AG04449 (cell line): ENCODE data around the gene EVA1C.
"Not testable (repeated sequence)": the region's sequence is repeated elsewhere in the genome, so short reads cannot be mapped to it uniquely, and the experiment has no call there.

ENCODE experiments used
- CTCF ChIA-PET: fragments of 350-600 bp; formaldehyde crosslinking; extraction: SDS; loops from one replicate; lab custom pipeline; 2021; ENCODE audit warnings: antibody characterized with exemption; lab: Yijun Ruan, JAX
- POLR2A ChIA-PET: fragments of 400-600, 350-600 bp; formaldehyde crosslinking; extraction: SDS; loops from one replicate; lab custom pipeline; 2020; ENCODE audit warnings: antibody characterized with exemption, inconsistent platforms; lab: Yijun Ruan, JAX
- DNase-seq: peaks from one replicate; pipeline ENCODE4 v3.0.0-alpha.2; 2010; ENCODE audit warnings: low read depth, low spot score
- H3K4me3 ChIP-seq: 2 replicates; pipeline ENCODE4 v1.5.1; 2011; ENCODE audit warnings: low read depth, mild to moderate bottlenecking, control low read depth, low read length
- CTCF ChIP-seq: IDR thresholded peaks from one replicate; pipeline ENCODE4 v1.5.1; 2011; ENCODE audit warnings: mild to moderate bottlenecking, moderate library complexity, low read length, control low read depth, inconsistent platforms; ENCODE audit not compliant: insufficient read depth; ENCODE audit errors: missing control alignments

EVA1C gene

DNA sequence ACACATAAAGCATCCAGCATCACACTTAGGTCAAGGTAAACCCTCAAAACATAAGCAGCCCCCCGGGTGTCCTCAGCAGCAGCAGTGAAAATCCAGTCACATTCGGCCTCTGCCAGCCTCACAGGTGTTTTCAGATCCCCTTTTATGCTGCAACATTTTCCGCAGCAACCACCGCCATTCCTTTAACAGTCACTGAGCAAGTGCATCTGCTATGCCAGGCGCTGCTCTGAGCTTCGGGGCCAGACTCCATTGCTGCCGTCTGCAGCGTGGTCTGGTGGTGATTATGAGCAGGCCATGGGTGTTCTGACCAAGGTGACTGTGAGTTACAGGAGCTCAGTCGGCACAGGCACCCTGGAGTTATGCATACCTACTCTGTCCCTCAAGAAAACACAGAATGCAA lies 24.2 kb upstream of the EVA1C start:
- ChIA-PET CTCF (interaction anchor here (2.6 kb wide), 1 partner anchor 213 kb away, joined by 9 read pairs; no protein-coding TSS in a partner anchor), POLR2A (no interaction called here)
- TF ChIP-seq CTCF = no peak
- no peak for DNase-seq
- H3K4me3 ChIP-seq = no peak overlapping the region

- CTCF ChIA-PET = interaction anchor here (1.3 to 2.6 kb wide), 2 partner anchors 13 to 211 kb away, joined by 3 to 9 read pairs; no protein-coding TSS in a partner anchor
- TF ChIP-seq CTCF = no peak
- POLR2A ChIA-PET = no interaction called here
- no peak overlapping the region for H3K4me3 ChIP-seq
- DNase-seq = peak; percentile 51
Measured at GRCh38 chr21:32389337-32390015, 23.0 kb upstream of the EVA1C start.

DNA sequence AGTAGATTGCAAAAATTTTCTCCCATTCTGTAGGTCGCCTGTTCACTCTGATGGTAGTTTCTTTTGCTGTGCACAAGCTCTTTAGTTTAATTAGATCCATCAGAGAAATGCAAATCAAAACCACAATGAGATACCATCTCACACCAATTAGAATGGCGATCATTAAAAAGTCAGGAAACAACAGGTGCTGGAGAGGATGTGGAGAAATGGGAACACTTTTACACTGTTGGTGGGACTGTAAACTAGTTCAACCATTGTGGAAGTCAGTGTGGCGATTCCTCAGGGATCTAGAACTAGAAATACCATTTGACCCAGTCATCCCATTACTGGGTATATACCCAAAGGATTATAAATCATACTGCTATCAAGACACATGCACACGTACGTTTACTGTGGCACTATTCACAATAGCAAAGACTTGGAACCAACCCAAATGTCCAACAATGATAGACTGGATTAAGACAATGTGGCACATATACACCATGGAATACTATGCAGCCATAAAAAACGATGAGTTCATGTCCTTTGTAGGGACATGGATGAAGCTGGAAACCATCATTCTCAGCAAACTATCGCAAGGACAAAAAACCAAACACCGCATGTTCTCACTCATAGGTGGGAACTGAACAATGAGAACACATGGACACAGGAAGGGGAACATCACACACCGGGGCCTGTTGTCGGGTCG lies 21.8 kb upstream of the EVA1C start:
- CTCF ChIA-PET = interaction anchor here (6.4 to 7.5 kb wide), 2 partner anchors 14 to 209 kb away, joined by 46 to 94 read pairs; no protein-coding TSS in a partner anchor
- not testable (repeated sequence) for H3K4me3 ChIP-seq

DNA sequence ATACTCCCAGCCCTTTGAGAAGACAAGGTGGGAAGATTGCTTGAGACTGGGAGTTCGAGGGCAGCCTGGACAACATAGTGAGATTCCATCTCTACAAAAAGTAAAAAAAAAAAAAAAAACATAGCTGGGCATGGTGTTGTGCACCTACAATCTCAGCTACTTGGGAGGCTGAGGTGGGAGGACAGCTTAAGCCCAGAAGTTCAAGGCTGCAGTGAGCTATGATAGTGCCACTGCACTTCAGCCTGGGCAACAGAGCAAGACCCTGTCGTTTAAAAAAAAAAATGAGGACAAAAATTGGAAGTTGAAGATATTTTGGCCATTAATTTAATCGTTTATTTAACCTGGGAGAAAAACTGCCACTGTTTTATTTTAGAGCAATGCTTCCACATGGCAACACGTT lies 20.8 kb upstream of the EVA1C start:
- ChIA-PET POLR2A (no interaction called here), CTCF (interaction anchor here (0.8 to 7.5 kb wide), 6 partner anchors 8 to 214 kb away, joined by 3 to 94 read pairs (median 12); no protein-coding TSS in a partner anchor)
- no peak for TF ChIP-seq CTCF
- no peak for DNase-seq
- peak overlapping the region; percentile 93 for H3K4me3 ChIP-seq

More for the DNA sequence above, 21.8 kb upstream of the EVA1C start:
- DNase-seq, POLR2A ChIA-PET: not testable (repeated sequence)

DNA sequence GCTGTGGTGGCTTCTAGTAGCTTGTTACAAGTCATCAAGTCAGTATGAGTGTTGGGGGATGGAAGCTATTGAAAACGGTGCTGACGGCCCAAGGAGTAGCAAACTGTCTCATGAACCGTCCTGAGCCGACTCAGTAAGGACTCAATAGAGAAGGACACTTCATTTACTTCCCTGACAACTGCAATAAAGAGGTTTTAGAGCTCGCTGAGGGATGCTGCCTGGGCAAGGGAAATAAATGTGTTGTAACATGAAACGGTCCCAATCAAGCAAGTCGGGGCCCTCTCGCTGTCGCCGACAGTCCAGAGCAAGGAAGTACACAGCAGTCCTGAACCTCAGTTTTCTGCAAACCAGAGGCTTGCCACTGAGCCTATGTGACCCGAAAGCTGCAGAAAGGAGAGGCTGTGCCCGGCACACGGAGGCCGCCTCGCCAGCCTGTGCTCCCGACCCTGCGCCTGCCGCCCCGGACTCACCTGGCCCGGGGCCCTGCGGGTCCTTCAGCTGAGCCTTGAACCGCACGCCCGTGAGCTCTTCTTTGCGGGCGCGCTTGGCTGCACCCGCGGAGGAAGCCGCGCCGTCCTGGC lies 20.1 kb upstream of the EVA1C start:
- POLR2A ChIA-PET = no interaction called here
- no peak for TF ChIP-seq CTCF
- H3K4me3 ChIP-seq = peak overlapping the region; percentile 93
- DNase-seq = no peak
- CTCF ChIA-PET = interaction anchor here (0.8 to 7.5 kb wide), 7 partner anchors 9 to 213 kb away, joined by 3 to 94 read pairs (median 9); no protein-coding TSS in a partner anchor

- ChIA-PET POLR2A (interaction anchor here (0.6 to 0.8 kb wide), 2 partner anchors 10 to 219 kb away, joined by 3 read pairs; partner anchors contain the start of gene CFAP298), CTCF (interaction anchor here (1.2 to 7.5 kb wide), 5 partner anchors 10 to 207 kb away, joined by 3 to 94 read pairs (median 15); no protein-coding TSS in a partner anchor)
- no peak for TF ChIP-seq CTCF
- H3K4me3 ChIP-seq = peak within 1 kb of the TSS; percentile 93
- DNase-seq = no peak
Measured at GRCh38 chr21:32392880-32393676, 19.4 kb upstream of the EVA1C start, which contains the start of gene URB1. Gene URB1, minus strand, starts transcription at chr21:32393012. Its CDS starts 102 bp downstream, at chr21:32392910.
